K562 (cell line): ENCODE results near the gene SETD4. TPM values are rescaled to one million over a fixed set of nuclear protein-coding genes. Genes with fewer than 3 reads are reported as not detected.
A peak's percentile ranks its signal among the peaks of the same experiment; 100 is the strongest.

Experiments
- ATAC-seq: fragments of 200-7000 bp; cut with Tn5 transposase; 3 replicates; pipeline ENCODE4 v1.9.1; 2020; ENCODE audit warnings: moderate library complexity
- BruUV-seq: library from RNA; stranded (reverse); fragments of 400-500 nt; replicated peaks from 2 replicates; lab custom pipeline; 2021; lab: Mats Ljungman, UMichigan
- CTCF ChIA-PET: fragments of 300-600 bp; formaldehyde crosslinking; extraction: SDS; loops from one replicate; lab custom pipeline; 2021; ENCODE audit warnings: low intra/inter-chr PET ratio; lab: Yijun Ruan, JAX
- POLR2A ChIA-PET: fragments of 300-600, 350-650 bp; sonication (Branson Sonifier 250); formaldehyde crosslinking; extraction: SDS; loops from one replicate; lab custom pipeline; 2021; ENCODE audit warnings: antibody characterized with exemption, inconsistent platforms; lab: Yijun Ruan, JAX
- DNase-seq, 4 experiments: peaks; one replicate each; pipeline versions ENCODE4 v3.0.0 to v3.0.0-alpha.2; 2011 to 2018; ENCODE audit warnings: low spot score in 3 of 4, mixed read lengths in 3 of 4; ENCODE audit errors: extremely low read depth in 1 of 4
- FAIRE-seq: peaks from 2 replicates; lab custom pipeline; 2011; peaks lifted over from hg19 to GRCh38; lab: Jason Lieb, UNC
- H2AFZ ChIP-seq: 2 replicates; pipeline ENCODE4 v1.6.0; 2011; ENCODE audit warnings: low read depth, low read length, control low read depth, inconsistent platforms
- H3K27ac ChIP-seq: fragments of 200-600 bp; 3 replicates; pipeline ENCODE4 v1.8.0; 2011; ENCODE audit warnings: low read depth, mild to moderate bottlenecking, control low read depth, inconsistent platforms, low read length, moderate library complexity, mixed read lengths; ENCODE audit errors: extremely low read depth
- H3K27me3 ChIP-seq, 2 experiments: fragments of 300-600 bp in 1 of 2; 2 replicates in 1 of 2; 3 replicates in 1 of 2; pipeline versions ENCODE4 v1.6.0 to v1.8.0; 2011; ENCODE audit warnings: inconsistent platforms in 2 of 2, low read length in 2 of 2, mild to moderate bottlenecking in 1 of 2, mixed read lengths in 1 of 2, moderate library complexity in 1 of 2; ENCODE audit not compliant: control insufficient read depth in 2 of 2, insufficient read depth in 2 of 2
- H3K36me3 ChIP-seq: fragments of 300-600 bp; 3 replicates; pipeline ENCODE4 v1.8.0; 2011; ENCODE audit warnings: mild to moderate bottlenecking, low read length, inconsistent platforms; ENCODE audit not compliant: control insufficient read depth, insufficient read depth
- H3K4me1 ChIP-seq, 2 experiments: fragments of 200-600 bp in 1 of 2; replicated peaks in 1 of 2; 2 replicates in 1 of 2; 3 replicates in 1 of 2; pipeline versions ENCODE4 v1.5.1 to v1.8.0; 2011; ENCODE audit warnings: inconsistent platforms in 2 of 2, low read length in 2 of 2, mild to moderate bottlenecking in 1 of 2, mixed read lengths in 1 of 2, moderate library complexity in 1 of 2; ENCODE audit not compliant: control insufficient read depth in 2 of 2, insufficient read depth in 2 of 2
- H3K4me2 ChIP-seq: 2 replicates; pipeline ENCODE4 v1.6.1; 2011; ENCODE audit warnings: low read length, control low read depth, inconsistent platforms, mixed read lengths; ENCODE audit not compliant: insufficient read depth
- H3K4me3 ChIP-seq: fragments of 200-600 bp; sonication (generic), shearing (Covaris generic); 2 replicates; pipeline ENCODE4 v1.5.1; 2016; ENCODE audit warnings: control low read depth, inconsistent platforms
- H3K79me2 ChIP-seq: fragments of 200-600 bp; 3 replicates; pipeline ENCODE4 v1.8.0; 2011; ENCODE audit warnings: low read length, inconsistent platforms; ENCODE audit not compliant: control insufficient read depth, insufficient read depth
- H3K9ac ChIP-seq, 2 experiments: 2 replicates each; pipeline versions ENCODE4 v1.6.0 to v1.6.1; 2011; ENCODE audit warnings: low read depth in 2 of 2, low read length in 2 of 2, control low read depth in 1 of 2, inconsistent platforms in 1 of 2, mild to moderate bottlenecking in 1 of 2, mixed read lengths in 1 of 2; ENCODE audit not compliant: insufficient read depth in 1 of 2
- H3K9me1 ChIP-seq: one replicate; pipeline ENCODE4 v1.6.0; 2011; ENCODE audit warnings: inconsistent platforms, mild to moderate bottlenecking, low read length, moderate library complexity; ENCODE audit not compliant: control insufficient read depth, insufficient read depth
- H3K9me3 ChIP-seq: replicated peaks from 2 replicates; pipeline ENCODE4 v1.5.1; 2011; ENCODE audit warnings: low read depth, low read length, inconsistent platforms; ENCODE audit not compliant: control insufficient read depth, insufficient read depth
- H4K20me1 ChIP-seq: replicated peaks from 2 replicates; pipeline ENCODE4 v1.6.1; 2011; ENCODE audit warnings: low read length, inconsistent platforms, mixed read lengths; ENCODE audit not compliant: control insufficient read depth, insufficient read depth
- ETV5 ChIP-seq: sonication (generic); formaldehyde crosslinking; IDR thresholded peaks from 2 replicates; pipeline ENCODE4 v1.4.0; 2020; ENCODE audit warnings: low read depth, mild to moderate bottlenecking, missing genetic modification reagents
- HNRNPLL ChIP-seq: fragments of 200-400 bp; formaldehyde crosslinking; IDR thresholded peaks from 2 replicates; pipeline ENCODE4 v1.6.1; 2017; ENCODE audit warnings: low read length, low read depth, mild to moderate bottlenecking; ENCODE audit not compliant: poor library complexity, severe bottlenecking
- MED1 ChIP-seq: sonication (generic); formaldehyde crosslinking; IDR thresholded peaks from 2 replicates; pipeline ENCODE4 v1.8.1; 2023; ENCODE audit warnings: missing genetic modification reagents, borderline replicate concordance
- NCOA6 ChIP-seq: fragments of 450-650 bp; IDR thresholded peaks from 2 replicates; pipeline ENCODE4 v1.6.1; 2017; ENCODE audit warnings: mild to moderate bottlenecking
- NFE2 ChIP-seq: IDR thresholded peaks from 2 replicates; pipeline ENCODE4 v1.6.1; 2014; ENCODE audit warnings: antibody characterized with exemption, low read depth
- NR4A1 ChIP-seq, 2 experiments: fragments of 250-450 bp in 1 of 2; fragments of 450-650 bp in 1 of 2; sonication (Bioruptor Pico) in 1 of 2; IDR thresholded peaks; 2 replicates each; pipeline versions ENCODE4 v1.4.0 to v1.6.1; 2016 to 2020; ENCODE audit warnings: mild to moderate bottlenecking in 2 of 2, missing compliant biosample characterization in 1 of 2, missing genetic modification characterization in 1 of 2, moderate library complexity in 1 of 2
- PTTG1 ChIP-seq: fragments of 450-650 bp; IDR thresholded peaks from 2 replicates; pipeline ENCODE4 v1.6.1; 2016; ENCODE audit warnings: low read depth, mild to moderate bottlenecking, missing genetic modification characterization, missing compliant biosample characterization
- SAFB ChIP-seq: fragments of 200-400 bp; formaldehyde crosslinking; IDR thresholded peaks from 2 replicates; pipeline ENCODE4 v1.6.1; 2017; ENCODE audit warnings: low read depth, low read length, borderline replicate concordance
- SMAD4 ChIP-seq: fragments of 250-450 bp; sonication (Bioruptor Pico); conservative IDR thresholded peaks from 2 replicates; pipeline ENCODE4 v1.8.0; 2021; ENCODE audit warnings: inconsistent platforms, mild to moderate bottlenecking, moderate library complexity
- YY1 ChIP-seq, 3 experiments: IDR thresholded peaks; 2 replicates each; pipeline ENCODE4 v1.6.1; 2011; ENCODE audit warnings: low read length in 2 of 3, mild to moderate bottlenecking in 2 of 3, moderate library complexity in 2 of 3, borderline replicate concordance in 1 of 3, control low read depth in 1 of 3, low read depth in 1 of 3; ENCODE audit not compliant: insufficient read depth in 3 of 3, insufficient replicate concordance in 2 of 3, control insufficient read depth in 1 of 3, insufficient read length in 1 of 3; ENCODE audit errors: extremely low read depth in 1 of 3
- ZBTB43 ChIP-seq: sonication (generic); formaldehyde crosslinking; IDR thresholded peaks from 2 replicates; pipeline ENCODE4 v1.8.0; 2023; ENCODE audit warnings: mild to moderate bottlenecking, missing genetic modification reagents
- ZNF175 ChIP-seq: fragments of 200-800 bp; sonication (Bioruptor generic); IDR thresholded peaks from 2 replicates; pipeline ENCODE4 v1.6.1; 2016; ENCODE audit warnings: low read depth, mild to moderate bottlenecking, missing genetic modification characterization, missing compliant biosample characterization
- WGBS: fragments of 100-300 bp; shearing (Covaris generic); methylation state at CpG from one replicate; pipeline ENCODE4 v1.1.6; 2016; ENCODE audit warnings: low coverage, mixed read lengths; ENCODE audit not compliant: insufficient coverage; ENCODE audit errors: missing lambda C conversion rate; 5-methylcytosine and 5-hydroxymethylcytosine counted together
- in situ Hi-C: fragments of 300-500 bp; cut with MboI; formaldehyde crosslinking; loops from 4 replicates; pipeline ENCODE4 v1.15.0; 2018; ENCODE audit warnings: inconsistent platforms, mixed read lengths
- intact Hi-C: fragments of 100-400 bp; cut with micrococcal nuclease; formaldehyde crosslinking; loops from 2 replicates; pipeline ENCODE4 v1.14.2; 2022
- polyA plus RNA-seq, 8 experiments: library from polyadenylated mRNA; depleted of rRNA in 4 of 8; stranded (reverse) in 5 of 8; unstranded in 3 of 8; fragments of >200 nt; fragmentation: Nextera tagmentation in 2 of 8; fragmentation: Illumina TruSeq in 1 of 8; extraction: Ambion mirVana in 2 of 8; extraction: Trizol in 1 of 8; gene quantifications; 2 replicates each; pipeline versions ENCODE4 v1.2.1 to v1.2.3, GENCODE V29; 2011 to 2014; ENCODE audit warnings: inconsistent platforms in 1 of 8, missing spikeins in 1 of 8
- total RNA-seq, 7 experiments: library from RNA; depleted of rRNA in 6 of 7; stranded (reverse); fragments of >200 nt in 6 of 7; fragmentation: Illumina TruSeq in 2 of 7; extraction: Trizol in 2 of 7; gene quantifications; 2 replicates each; pipeline versions ENCODE4 v1.2.1 to v1.2.3, GENCODE V29; 2011 to 2021; ENCODE audit warnings: low replicate concordance in 1 of 7
- TF ChIP-seq, protein P1 (sequence below), 2 experiments: IDR thresholded peaks; 2 replicates each; pipeline ENCODE4 v1.6.1; 2011; ENCODE audit warnings: borderline replicate concordance in 1 of 2, control low read depth in 1 of 2, low read depth in 1 of 2, low read length in 1 of 2, mild to moderate bottlenecking in 1 of 2, mixed read lengths in 1 of 2, moderate library complexity in 1 of 2; ENCODE audit not compliant: insufficient read depth in 1 of 2, insufficient read length in 1 of 2, poor library complexity in 1 of 2, severe bottlenecking in 1 of 2; ENCODE audit errors: extremely low read depth in 1 of 2
- TF ChIP-seq, protein P2 (sequence below): sonication (generic); formaldehyde crosslinking; IDR thresholded peaks from 2 replicates; pipeline ENCODE4 v1.8.1; 2023; ENCODE audit warnings: mild to moderate bottlenecking, missing genetic modification reagents

Gene SETD4
- total and polyA plus RNA-seq, 9 of the 15 experiments (the other 6 are each of a cell fraction or from before 2014, with no cell fraction given) = 16.1 to 51.3 (median 25.7) TPM

DNA sequence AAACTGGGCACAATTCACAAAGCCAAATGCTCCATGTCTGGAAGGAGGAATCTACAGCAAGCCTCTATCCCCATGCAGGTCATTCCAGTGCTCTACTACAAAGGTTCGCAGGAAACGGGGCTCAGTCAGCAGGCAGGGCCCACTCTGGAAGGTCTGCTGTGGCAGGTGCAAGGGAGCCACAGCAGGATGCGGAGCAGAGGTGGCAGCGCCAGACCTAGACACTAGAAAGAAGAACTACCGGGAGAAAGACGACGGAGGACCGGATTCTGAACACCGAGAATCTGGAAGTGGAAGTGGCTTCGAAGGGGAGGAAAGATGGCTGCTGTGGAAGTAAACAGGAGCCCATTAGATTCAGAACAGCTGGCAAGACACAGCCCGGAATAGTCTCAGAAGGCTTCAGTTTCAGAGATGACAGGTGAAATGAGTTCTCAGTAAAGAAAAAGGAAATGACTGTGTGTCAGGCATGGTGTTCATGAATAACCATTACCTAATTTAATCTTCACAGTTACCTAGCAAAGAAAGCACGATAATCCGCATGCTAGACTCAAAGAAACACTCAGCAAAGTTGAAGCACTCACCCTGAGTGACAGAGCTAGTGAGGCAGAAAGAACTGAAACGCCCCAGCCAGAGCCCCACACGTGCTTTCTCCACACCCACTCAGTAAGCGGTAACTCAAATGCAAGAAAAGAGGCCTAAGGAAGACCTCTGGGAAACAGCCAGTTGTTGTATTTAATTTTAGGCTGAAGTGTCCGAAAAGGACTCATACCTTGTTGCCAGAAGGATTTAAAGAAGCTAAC is 21.4 kb downstream of the SETD4 start:
- Histone ChIP-seq H2AFZ (no peak overlapping the region), H3K9ac (peak overlapping the region in 1 of 2 experiments; percentile 12; a peak in 1 of 4 replicates), H4K20me1 (no peaks in the 10 kb centered on the region), H3K4me2 (no peak overlapping the region), H3K27ac (no peak overlapping the region), H3K4me1 (no peaks in the 10 kb centered on the region; a peak in 1 of 5 replicates), H3K79me2 (no peaks in the 10 kb centered on the region), H3K9me1 (no peaks in the 10 kb centered on the region), H3K4me3 (no peak overlapping the region), H3K9me3 (no peaks in the 10 kb centered on the region), H3K27me3 (no peaks in the 10 kb centered on the region), H3K36me3 (peaks cover 82% of the 10 kb centered on the region)
- no peak for DNase-seq
- BruUV-seq = no TSS peak
- no peak for FAIRE-seq
- ATAC-seq = no peak
- WGBS = 88% methylated on average over 17 of the region's 17 CpGs
- in situ Hi-C loops (no loop called here), intact Hi-C loops (no loop called here)
- CTCF ChIA-PET = interaction anchor here (0.5 kb wide), 1 partner anchor 1321 kb away, joined by 3 read pairs; no protein-coding TSS in a partner anchor
- POLR2A ChIA-PET = no interaction called here
- TF ChIP-seq SMAD4 = no peak
- TF ChIP-seq PTTG1 (tag) = no peak
- TF ChIP-seq, protein P1, sequence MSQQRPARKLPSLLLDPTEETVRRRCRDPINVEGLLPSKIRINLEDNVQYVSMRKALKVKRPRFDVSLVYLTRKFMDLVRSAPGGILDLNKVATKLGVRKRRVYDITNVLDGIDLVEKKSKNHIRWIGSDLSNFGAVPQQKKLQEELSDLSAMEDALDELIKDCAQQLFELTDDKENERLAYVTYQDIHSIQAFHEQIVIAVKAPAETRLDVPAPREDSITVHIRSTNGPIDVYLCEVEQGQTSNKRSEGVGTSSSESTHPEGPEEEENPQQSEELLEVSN (IDR thresholded peaks at IDR 0.05; ENCODE audit: borderline replicate concordance in 1 of 2, extremely low read depth in 1 of 2, insufficient read depth in 1 of 2, insufficient read length in 1 of 2, low read depth in 1 of 2, low read length in 1 of 2, poor library complexity in 1 of 2, severe bottlenecking in 1 of 2) = no peak
- no peak for TF ChIP-seq NCOA6
- no peak for TF ChIP-seq NFE2
- TF ChIP-seq YY1 (IDR thresholded peaks at IDR 0.05; ENCODE audit: borderline replicate concordance in 1 of 3, control insufficient read depth in 1 of 3, extremely low read depth in 1 of 3, insufficient read depth in 3 of 3, insufficient read length in 1 of 3, insufficient replicate concordance in 2 of 3, low read depth in 1 of 3, low read length in 2 of 3) = no peak
- no peak for TF ChIP-seq ETV5 (CRISPR knock-in tag)
- TF ChIP-seq HNRNPLL = no peak
- TF ChIP-seq ZNF175 = no peak
- TF ChIP-seq SAFB = no peak
- TF ChIP-seq ZBTB43 = no peak
- TF ChIP-seq, protein P2, sequence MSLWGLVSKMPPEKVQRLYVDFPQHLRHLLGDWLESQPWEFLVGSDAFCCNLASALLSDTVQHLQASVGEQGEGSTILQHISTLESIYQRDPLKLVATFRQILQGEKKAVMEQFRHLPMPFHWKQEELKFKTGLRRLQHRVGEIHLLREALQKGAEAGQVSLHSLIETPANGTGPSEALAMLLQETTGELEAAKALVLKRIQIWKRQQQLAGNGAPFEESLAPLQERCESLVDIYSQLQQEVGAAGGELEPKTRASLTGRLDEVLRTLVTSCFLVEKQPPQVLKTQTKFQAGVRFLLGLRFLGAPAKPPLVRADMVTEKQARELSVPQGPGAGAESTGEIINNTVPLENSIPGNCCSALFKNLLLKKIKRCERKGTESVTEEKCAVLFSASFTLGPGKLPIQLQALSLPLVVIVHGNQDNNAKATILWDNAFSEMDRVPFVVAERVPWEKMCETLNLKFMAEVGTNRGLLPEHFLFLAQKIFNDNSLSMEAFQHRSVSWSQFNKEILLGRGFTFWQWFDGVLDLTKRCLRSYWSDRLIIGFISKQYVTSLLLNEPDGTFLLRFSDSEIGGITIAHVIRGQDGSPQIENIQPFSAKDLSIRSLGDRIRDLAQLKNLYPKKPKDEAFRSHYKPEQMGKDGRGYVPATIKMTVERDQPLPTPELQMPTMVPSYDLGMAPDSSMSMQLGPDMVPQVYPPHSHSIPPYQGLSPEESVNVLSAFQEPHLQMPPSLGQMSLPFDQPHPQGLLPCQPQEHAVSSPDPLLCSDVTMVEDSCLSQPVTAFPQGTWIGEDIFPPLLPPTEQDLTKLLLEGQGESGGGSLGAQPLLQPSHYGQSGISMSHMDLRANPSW = no peak
- TF ChIP-seq NR4A1 (CRISPR knock-in tag; IDR thresholded peaks at IDR 0.05) = no peak
- no peak for TF ChIP-seq NR4A1 (tag; IDR thresholded peaks at IDR 0.05)
- TF ChIP-seq MED1 (CRISPR knock-in tag) = no peak
